Ishikawa (cell line): ENCODE measurements around the gene ANKFY1.

Experiments used
- EP300 ChIP-seq: IDR thresholded peaks from 2 replicates; pipeline ENCODE4 v1.6.1; 2012; ENCODE audit warnings: borderline replicate concordance
- FOXM1 ChIP-seq: IDR thresholded peaks from 2 replicates; pipeline ENCODE4 v1.6.1; 2012; ENCODE audit warnings: low read depth, borderline replicate concordance
- NFIC ChIP-seq: IDR thresholded peaks from 2 replicates; pipeline ENCODE4 v1.6.1; 2012
- RAD21 ChIP-seq: IDR thresholded peaks from 2 replicates; pipeline ENCODE4 v1.6.1; 2012; ENCODE audit warnings: low read depth
- REST ChIP-seq: IDR thresholded peaks from 2 replicates; pipeline ENCODE4 v1.6.1; 2012; ENCODE audit warnings: low read depth, mild to moderate bottlenecking
- TAF1 ChIP-seq: IDR thresholded peaks from 2 replicates; pipeline ENCODE4 v1.6.1; 2012; ENCODE audit warnings: low read depth, mild to moderate bottlenecking
- TCF12 ChIP-seq: IDR thresholded peaks from 2 replicates; pipeline ENCODE4 v1.6.1; 2012; ENCODE audit warnings: low read depth
- TEAD4 ChIP-seq: IDR thresholded peaks from 2 replicates; pipeline ENCODE4 v1.6.1; 2012
- USF1 ChIP-seq: IDR thresholded peaks from 2 replicates; pipeline ENCODE4 v1.6.1; 2012
- YY1 ChIP-seq: IDR thresholded peaks from 2 replicates; pipeline ENCODE4 v1.6.1; 2012; ENCODE audit warnings: low read depth
- ZBTB7A ChIP-seq: IDR thresholded peaks from 2 replicates; pipeline ENCODE4 v1.6.1; 2012; ENCODE audit warnings: low read depth
- TF ChIP-seq, protein P1 (sequence below): IDR thresholded peaks from 2 replicates; pipeline ENCODE4 v1.6.1; 2012

DNA sequence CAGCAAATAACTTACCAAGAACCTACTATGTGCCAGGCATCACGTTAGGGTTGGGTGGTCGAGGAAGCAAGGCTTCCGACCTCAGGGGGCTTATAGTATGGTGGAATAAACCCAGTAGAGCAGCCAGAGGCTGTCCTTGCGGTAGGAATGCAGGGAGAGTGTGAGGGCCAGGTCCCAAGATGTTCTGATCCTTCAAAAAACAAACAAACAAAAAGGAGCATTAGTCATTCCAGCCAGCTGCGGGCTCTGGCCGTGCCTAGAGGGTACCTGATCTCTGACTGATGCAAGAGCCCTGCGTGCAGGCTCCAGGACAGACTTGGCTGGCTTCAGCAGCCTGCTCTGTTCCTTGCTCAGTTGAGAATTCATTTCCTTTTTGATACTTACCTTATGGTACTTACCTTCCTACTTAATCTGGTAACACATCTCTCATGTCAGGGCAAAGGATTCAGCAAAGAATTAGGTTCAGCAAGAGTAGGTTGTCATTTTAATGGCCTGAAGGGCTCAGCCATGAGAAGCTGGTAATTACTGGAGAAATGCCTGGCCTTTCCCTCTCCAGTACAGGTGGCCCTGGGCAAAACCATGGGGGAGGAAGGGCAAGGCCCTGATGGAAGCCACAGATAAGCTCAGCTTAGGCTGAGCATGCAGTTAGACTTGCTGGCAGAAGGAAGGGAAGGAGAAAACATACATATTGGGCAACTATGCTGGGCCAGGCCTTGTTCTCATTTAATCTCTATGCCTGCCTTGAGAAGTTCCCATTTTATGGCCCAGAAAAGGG, 102.4 kb downstream of the ANKFY1 start:
- TF ChIP-seq NFIC (no peak), REST (no peak), USF1 (no peak), TAF1 (no peak), FOXM1 (no peak), YY1 (no peak), EP300 (no peak), TEAD4 (no peak), RAD21 (no peak), ZBTB7A (no peak), TCF12 (no peak)
- TF ChIP-seq, protein P1, sequence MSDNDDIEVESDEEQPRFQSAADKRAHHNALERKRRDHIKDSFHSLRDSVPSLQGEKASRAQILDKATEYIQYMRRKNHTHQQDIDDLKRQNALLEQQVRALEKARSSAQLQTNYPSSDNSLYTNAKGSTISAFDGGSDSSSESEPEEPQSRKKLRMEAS: no peak
